WTC11 (cell line): ENCODE data around the gene DDB1. TPM values are rescaled to one million over a fixed set of nuclear protein-coding genes. Genes with fewer than 3 reads are reported as not detected.

Experiments
- ATAC-seq: fragments of 200-7000 bp; cut with Tn5 transposase; 2 replicates; pipeline ENCODE4 v1.10.0; 2021; ENCODE audit warnings: mild to moderate bottlenecking, moderate library complexity
- Bru-seq: library from RNA; stranded (reverse); fragments of 400-500 nt; gene quantifications from one replicate; lab custom pipeline; 2021; lab: Mats Ljungman, UMichigan
- CTCF ChIA-PET: fragments of 300-600 bp; sonication (Branson Sonifier 250); formaldehyde crosslinking; loops from one replicate; lab custom pipeline; 2021; ENCODE audit warnings: antibody characterized with exemption; lab: Charles Lee
- POLR2A ChIA-PET: fragments of 350-600 bp; sonication (Branson Sonifier 250); formaldehyde crosslinking; loops from one replicate; lab custom pipeline; 2021; ENCODE audit warnings: antibody characterized with exemption; lab: Charles Lee
- DNase-seq: peaks from one replicate; pipeline ENCODE4 v3.0.0; 2021; ENCODE audit warnings: low spot score
- H3K27ac Mint-ChIP-seq: 2 replicates; pipeline ENCODE4 v1.8.0; 2021; ENCODE audit warnings: mixed read lengths
- H3K27me3 Mint-ChIP-seq: 2 replicates; pipeline ENCODE4 v1.8.0; 2021; ENCODE audit warnings: low read depth, mild to moderate bottlenecking, moderate library complexity, mixed read lengths
- H3K36me3 Mint-ChIP-seq: 2 replicates; pipeline ENCODE4 v1.8.0; 2021; ENCODE audit warnings: mixed read lengths
- H3K4me1 Mint-ChIP-seq: 2 replicates; pipeline ENCODE4 v1.8.0; 2022; ENCODE audit warnings: mixed read lengths
- H3K4me3 Mint-ChIP-seq: 2 replicates; pipeline ENCODE4 v1.8.0; 2021; ENCODE audit warnings: mild to moderate bottlenecking, moderate library complexity, mixed read lengths
- H3K9me3 Mint-ChIP-seq: 2 replicates; pipeline ENCODE4 v1.8.0; 2021; ENCODE audit warnings: mixed read lengths
- ARID4B ChIP-seq: sonication (generic); formaldehyde crosslinking; IDR thresholded peaks from 2 replicates; pipeline ENCODE4 v1.8.0; 2023; ENCODE audit warnings: missing genetic modification reagents, mild to moderate bottlenecking, borderline replicate concordance
- E2F1 ChIP-seq: sonication (generic); formaldehyde crosslinking; IDR thresholded peaks from 2 replicates; pipeline ENCODE4 v1.8.0; 2022; ENCODE audit warnings: mild to moderate bottlenecking, missing genetic modification reagents
- EMX1 ChIP-seq: fragments of 250-450 bp; sonication (Bioruptor Pico); IDR thresholded peaks from 2 replicates; pipeline ENCODE4 v1.8.0; 2021; ENCODE audit warnings: mild to moderate bottlenecking
- FOXK1 ChIP-seq: sonication (generic); formaldehyde crosslinking; IDR thresholded peaks from 2 replicates; pipeline ENCODE4 v1.8.0; 2022; ENCODE audit warnings: mild to moderate bottlenecking, moderate library complexity, missing genetic modification reagents
- HMGA2 ChIP-seq: fragments of 250-450 bp; sonication (Bioruptor Pico); IDR thresholded peaks from 2 replicates; pipeline ENCODE4 v1.4.0; 2021; ENCODE audit warnings: mild to moderate bottlenecking, moderate library complexity
- HMGXB4 ChIP-seq: sonication (generic); formaldehyde crosslinking; IDR thresholded peaks from 2 replicates; pipeline ENCODE4 v1.8.1; 2023; ENCODE audit warnings: mild to moderate bottlenecking, moderate library complexity, missing genetic modification reagents
- IRF2 ChIP-seq: sonication (generic); formaldehyde crosslinking; IDR thresholded peaks from 2 replicates; pipeline ENCODE4 v1.8.0; 2022; ENCODE audit warnings: low read depth, missing genetic modification reagents, borderline replicate concordance
- JUN ChIP-seq: sonication (generic); formaldehyde crosslinking; IDR thresholded peaks from 2 replicates; pipeline ENCODE4 v1.8.0; 2023; ENCODE audit warnings: mild to moderate bottlenecking, missing genetic modification reagents
- MYBL2 ChIP-seq: sonication (generic); formaldehyde crosslinking; IDR thresholded peaks from 2 replicates; pipeline ENCODE4 v1.8.1; 2023; ENCODE audit warnings: mild to moderate bottlenecking, moderate library complexity, missing genetic modification reagents
- NFYB ChIP-seq: sonication (generic); formaldehyde crosslinking; conservative IDR thresholded peaks from 2 replicates; pipeline ENCODE4 v1.8.0; 2022; ENCODE audit warnings: low read depth, missing genetic modification reagents
- NR1H2 ChIP-seq: sonication (generic); formaldehyde crosslinking; IDR thresholded peaks from 2 replicates; pipeline ENCODE4 v1.9.0; 2021; ENCODE audit warnings: mild to moderate bottlenecking, moderate library complexity, missing genetic modification reagents
- NR3C1 ChIP-seq: sonication (generic); formaldehyde crosslinking; conservative IDR thresholded peaks from 2 replicates; pipeline ENCODE4 v1.8.1; 2023; ENCODE audit warnings: low read depth, mild to moderate bottlenecking, missing genetic modification reagents
- OVOL2 ChIP-seq: fragments of 250-450 bp; sonication (Bioruptor Pico); IDR thresholded peaks from 2 replicates; pipeline ENCODE4 v1.9.0; 2021; ENCODE audit warnings: mild to moderate bottlenecking, borderline replicate concordance
- RORB ChIP-seq: fragments of 250-450 bp; sonication (Bioruptor Pico); IDR thresholded peaks from 2 replicates; pipeline ENCODE4 v1.9.0; 2021; ENCODE audit warnings: mild to moderate bottlenecking
- SP1 ChIP-seq: sonication (generic); formaldehyde crosslinking; conservative IDR thresholded peaks from 2 replicates; pipeline ENCODE4 v1.8.1; 2022; ENCODE audit warnings: missing genetic modification reagents
- TCF7 ChIP-seq: sonication (generic); formaldehyde crosslinking; IDR thresholded peaks from 2 replicates; pipeline ENCODE4 v1.8.0; 2022; ENCODE audit warnings: mild to moderate bottlenecking, low read depth, missing genetic modification reagents, moderate library complexity
- TEAD1 ChIP-seq: sonication (generic); formaldehyde crosslinking; IDR thresholded peaks from 2 replicates; pipeline ENCODE4 v1.8.0; 2022; ENCODE audit warnings: mild to moderate bottlenecking, missing genetic modification reagents
- TEAD4 ChIP-seq: sonication (generic); formaldehyde crosslinking; IDR thresholded peaks from 2 replicates; pipeline ENCODE4 v1.8.0; 2022; ENCODE audit warnings: mild to moderate bottlenecking, missing genetic modification reagents
- TP53 ChIP-seq: sonication (generic); formaldehyde crosslinking; IDR thresholded peaks from 2 replicates; pipeline ENCODE4 v1.8.1; 2023; ENCODE audit warnings: mild to moderate bottlenecking, missing genetic modification reagents
- USF2 ChIP-seq: sonication (generic); formaldehyde crosslinking; IDR thresholded peaks from 2 replicates; pipeline ENCODE4 v1.8.1; 2023; ENCODE audit warnings: mild to moderate bottlenecking, missing genetic modification reagents, moderate library complexity
- ZNF138 ChIP-seq: sonication (generic); formaldehyde crosslinking; conservative IDR thresholded peaks from 2 replicates; pipeline ENCODE4 v1.8.1; 2022; ENCODE audit warnings: mild to moderate bottlenecking, moderate library complexity, missing genetic modification reagents
- ZNF416 ChIP-seq: fragments of 250-450 bp; sonication (Bioruptor Pico); IDR thresholded peaks from 2 replicates; pipeline ENCODE4 v1.9.0; 2021; ENCODE audit warnings: mild to moderate bottlenecking, inconsistent platforms
- ZNF425 ChIP-seq: fragments of 250-450 bp; sonication (Bioruptor Pico); conservative IDR thresholded peaks from 2 replicates; pipeline ENCODE4 v1.9.0; 2021; ENCODE audit warnings: mild to moderate bottlenecking
- ZNF512 ChIP-seq: sonication (generic); formaldehyde crosslinking; IDR thresholded peaks from 2 replicates; pipeline ENCODE4 v1.8.1; 2022; ENCODE audit warnings: missing genetic modification reagents, borderline replicate concordance
- long read RNA-seq, 3 experiments: library from RNA in 1 of 3; library from capped mRNA in 1 of 3; library from polyadenylated mRNA in 1 of 3; unstranded in 2 of 3; stranded (forward) in 1 of 3; transcript quantifications; one replicate each; pipeline ENCODE4 v2.0.0, GENCODE V29; 2021
- total RNA-seq: library from RNA; stranded (reverse); gene quantifications from 3 replicates; pipeline ENCODE4 v1.2.3, GENCODE V29; 2021

The DDB1 gene
- total RNA-seq (270 to 316 TPM (median 295 TPM) in 3 replicates), Bru-seq, nascent RNA (percentile 81 among the genes with signal in this experiment)
- long read RNA-seq, experiment 1, full-length matches to known transcripts, result 1,375 of 1,699 reads
- long read RNA-seq, experiment 1, partial matches to known transcripts, result 233 of 1,699 reads
- long read RNA-seq, experiment 1, other reads (novel, unspliced or antisense), result 91 of 1,699 reads
- long read RNA-seq, experiment 2, full-length matches to known transcripts, result 105 of 291 reads
- long read RNA-seq, experiment 2, partial matches to known transcripts, result 98 of 291 reads
- long read RNA-seq, experiment 2, other reads (novel, unspliced or antisense), result 88 of 291 reads
- long read RNA-seq, experiment 3, full-length matches to known transcripts, result 8 of 23 reads
- long read RNA-seq, experiment 3, partial matches to known transcripts, result 10 of 23 reads
- long read RNA-seq, experiment 3, other reads (novel, unspliced or antisense), result 5 of 23 reads

- peak within 1 kb of the TSS; percentile 98 for H3K4me3 Mint-ChIP-seq
- ATAC-seq, result peak; percentile 89
- POLR2A ChIA-PET, result interaction anchor here (1.4 to 2.2 kb wide), 3 partner anchors 29 to 53 kb away, joined by 3 to 15 read pairs (median 6); partner anchors contain the start of genes CYB561A3, TMEM138 and VWCE
- H3K4me1 Mint-ChIP-seq, result peaks cover 48% of the 10 kb centered on the region
- DNase-seq, result peak; percentile 99
- CTCF ChIA-PET, result interaction anchor here (0.7 to 8.1 kb wide), 7 partner anchors 29 to 113 kb away, joined by 3 to 346 read pairs (median 4); partner anchors contain the start of genes CPSF7, SDHAF2, TMEM138 and TMEM216
- H3K27ac Mint-ChIP-seq, result peak within 1 kb of the TSS; percentile 98
- peaks cover 23% of the 10 kb centered on the region for H3K36me3 Mint-ChIP-seq
- H3K9me3 Mint-ChIP-seq, result no peaks in the 10 kb centered on the region
- no peaks in the 10 kb centered on the region for H3K27me3 Mint-ChIP-seq
- TF ChIP-seq ZNF425 (no peak), ZNF416 (CRISPR knock-in tag) (no peak), NR1H2 (CRISPR knock-in tag) (no peak; the same call in 1 of the 2 replicates), RORB (CRISPR knock-in tag) (no peak), TEAD1 (peak; percentile 82), HMGA2 (CRISPR knock-in tag) (no peak), HMGXB4 (CRISPR knock-in tag) (peak; percentile 87), SP1 (CRISPR knock-in tag) (peak; percentile 92), ARID4B (CRISPR knock-in tag) (peak; percentile 65; the same call in 1 of the 2 replicates), FOXK1 (CRISPR knock-in tag) (peak; percentile 71), NR3C1 (no peak), MYBL2 (0 out of 2 replicates have a peak, but pooled peaks have one; percentile 93), IRF2 (no peak), TP53 (CRISPR knock-in tag) (0 out of 2 replicates have a peak, but pooled peaks have one; percentile 58), JUN (no peak), OVOL2 (CRISPR knock-in tag) (no peak), TEAD4 (CRISPR knock-in tag) (no peak; the same call in 1 of the 2 replicates), EMX1 (CRISPR knock-in tag) (no peak), USF2 (peak; percentile 66), ZNF512 (CRISPR knock-in tag) (no peak), NFYB (no peak), TCF7 (CRISPR knock-in tag) (peak; percentile 6; the same call in 1 of the 2 replicates), ZNF138 (CRISPR knock-in tag) (no peak), E2F1 (CRISPR knock-in tag) (no peak)
Observed at GRCh38 chr11:61332797-61333549, at the start of gene DDB1, which contains the start of gene TKFC. Gene DDB1 (minus strand): TSS chr11:61333105. CDS start chr11:61332968, 137 bp downstream. Gene TKFC (plus strand): TSS chr11:61333228. CDS start chr11:61334729, 1,501 bp downstream.
